PC-3 (cell line): ENCODE data around the gene PHC2. TPM values are rescaled to one million over a fixed set of nuclear protein-coding genes. Genes with fewer than 3 reads are reported as not detected.

Experiments
- ATAC-seq: fragments of 200-7000 bp; cut with Tn5 transposase; 2 replicates; pipeline ENCODE4 v1.9.1; 2020; ENCODE audit warnings: mild to moderate bottlenecking, moderate library complexity
- BruUV-seq: library from RNA; stranded (reverse); fragments of 400-500 nt; replicated peaks from 2 replicates; lab custom pipeline; 2021; lab: Mats Ljungman, UMichigan
- CTCF ChIA-PET: fragments of 300-600 bp; sonication (Branson Sonifier 250); formaldehyde crosslinking; loops from one replicate; lab custom pipeline; 2022; ENCODE audit warnings: antibody characterized with exemption; lab: Charles Lee
- POLR2A ChIA-PET: fragments of 300-600 bp; sonication (Branson Sonifier 250); formaldehyde crosslinking; loops from one replicate; lab custom pipeline; 2022; ENCODE audit warnings: antibody characterized with exemption; ENCODE audit not compliant: unreplicated experiment; lab: Charles Lee
- DNase-seq: peaks from one replicate; pipeline ENCODE4 v3.0.0-alpha.2; 2015
- H2AFZ ChIP-seq: fragments of 300-600 bp; sonication (generic); 2 replicates; pipeline ENCODE4 v1.6.0; 2016; ENCODE audit warnings: antibody characterized with exemption, low read length
- H3F3A ChIP-seq: fragments of 300-600 bp; sonication (generic); one replicate; pipeline ENCODE4 v1.6.0; 2017; ENCODE audit warnings: antibody characterized with exemption, low read length, control low read depth, mild to moderate bottlenecking; ENCODE audit not compliant: unreplicated experiment
- H3K27ac ChIP-seq: fragments of 300-600 bp; sonication (generic); 2 replicates; pipeline ENCODE4 v1.5.1; 2016; ENCODE audit warnings: mild to moderate bottlenecking, low read length
- H3K27me3 ChIP-seq: fragments of 300-600 bp; sonication (generic); 2 replicates; pipeline ENCODE4 v1.6.1; 2016; ENCODE audit warnings: low read length, mixed read lengths
- H3K36me3 ChIP-seq: fragments of 300-600 bp; sonication (generic); 2 replicates; pipeline ENCODE4 v1.6.1; 2016; ENCODE audit warnings: low read depth, mixed run types, low read length, mixed read lengths
- H3K4me1 ChIP-seq: fragments of 300-600 bp; sonication (generic); 2 replicates; pipeline ENCODE4 v1.5.1; 2016; ENCODE audit warnings: low read length; ENCODE audit not compliant: insufficient read depth
- H3K4me2 ChIP-seq: fragments of 300-600 bp; sonication (generic); 2 replicates; pipeline ENCODE4 v1.6.0; 2016; ENCODE audit warnings: low read length
- H3K4me3 ChIP-seq: fragments of 300-600 bp; sonication (generic); 2 replicates; pipeline ENCODE4 v1.5.1; 2016; ENCODE audit warnings: mild to moderate bottlenecking, low read length, mixed read lengths
- H3K79me2 ChIP-seq: fragments of 300-600 bp; sonication (generic); 2 replicates; pipeline ENCODE4 v1.6.1; 2017; ENCODE audit warnings: low read length, mixed read lengths
- H3K9ac ChIP-seq: fragments of 300-600 bp; sonication (generic); 2 replicates; pipeline ENCODE4 v1.6.0; 2016; ENCODE audit warnings: mild to moderate bottlenecking, low read length
- H3K9me2 ChIP-seq: fragments of 300-600 bp; sonication (generic); replicated peaks from 2 replicates; pipeline ENCODE4 v1.6.1; 2016; ENCODE audit warnings: mixed run types, low read length, mixed read lengths
- H3K9me3 ChIP-seq: fragments of 300-600 bp; sonication (generic); 2 replicates; pipeline ENCODE4 v1.6.1; 2016; ENCODE audit warnings: low read length, mixed read lengths
- H4K20me1 ChIP-seq: fragments of 300-600 bp; sonication (generic); 2 replicates; pipeline ENCODE4 v1.6.1; 2016; ENCODE audit warnings: low read length, mixed read lengths
- EZH2 ChIP-seq: fragments of 300-600 bp; sonication (generic); IDR thresholded peaks from one replicate; pipeline ENCODE4 v1.6.1; 2017; ENCODE audit warnings: antibody characterized with exemption, mild to moderate bottlenecking, low read length; ENCODE audit not compliant: unreplicated experiment
- EZH2phosphoT487 ChIP-seq: fragments of 300-600 bp; sonication (generic); IDR thresholded peaks from 2 replicates; pipeline ENCODE4 v1.6.1; 2018; ENCODE audit warnings: mild to moderate bottlenecking, antibody characterized with exemption, low read length, borderline replicate concordance
- intact Hi-C: fragments of 100-400 bp; cut with micrococcal nuclease; formaldehyde crosslinking; loops from 2 replicates; pipeline ENCODE4 v1.9.0; 2023
- microRNA-seq: library from miRNA; unstranded; fragments of <30 nt; microRNA quantifications from one replicate; pipeline ENCODE4 v1.1.0, GENCODE V29; 2020; ENCODE audit not compliant: unreplicated experiment
- total RNA-seq: library from RNA; depleted of rRNA; stranded (reverse); fragments of >200 nt; gene quantifications from 2 replicates; pipeline ENCODE4 v1.2.3, GENCODE V29; 2014; rRNA removed
- TF ChIP-seq, protein P1 (sequence below): fragments of 300-600 bp; sonication (generic); conservative IDR thresholded peaks from 2 replicates; pipeline ENCODE4 v1.5.1; 2017; ENCODE audit warnings: antibody characterized with exemption, low read depth, mild to moderate bottlenecking, low read length

The PHC2 gene
- total RNA-seq, 1 experiment from 2014 or later = 134 TPM

DNA sequence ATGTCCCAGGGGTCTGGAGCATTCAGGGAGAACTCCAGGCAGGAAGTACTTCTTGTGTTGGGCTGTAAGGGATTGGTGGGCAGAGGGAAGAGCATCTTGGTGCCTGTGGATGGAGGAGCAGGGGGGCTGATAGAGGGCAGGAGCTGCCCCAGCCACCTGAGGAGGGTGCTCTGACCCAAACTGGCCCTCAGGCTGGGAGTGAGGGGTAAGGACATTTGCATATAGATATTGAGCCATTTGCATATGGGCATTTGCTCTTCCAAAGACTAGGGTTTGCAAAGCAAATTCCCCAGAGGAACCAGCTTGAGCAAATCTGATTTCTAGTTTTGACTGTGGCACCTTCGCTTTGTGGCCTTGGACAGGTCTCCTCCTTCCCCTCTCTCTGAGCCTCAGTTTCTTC is 156.4 kb downstream of the PHC2 start:
- DNase-seq (no peak), ATAC-seq (no peak)
- Histone ChIP-seq H3K27ac (no peak overlapping the region), H2AFZ (no peak overlapping the region), H3F3A (no peaks in the 10 kb centered on the region), H3K4me3 (no peak overlapping the region), H3K79me2 (no peaks in the 10 kb centered on the region), H3K4me1 (peaks cover 4% of the 10 kb centered on the region; the same call in 1 of the 2 replicates), H3K4me2 (no peak overlapping the region), H3K27me3 (no peaks in the 10 kb centered on the region), H3K9me2 (no peaks in the 10 kb centered on the region), H3K9me3 (no peaks in the 10 kb centered on the region), H4K20me1 (no peaks in the 10 kb centered on the region), H3K9ac (no peak overlapping the region), H3K36me3 (no peaks in the 10 kb centered on the region)
- ChIA-PET CTCF (no interaction called here), POLR2A (no interaction called here)
- no TSS peak for BruUV-seq
- intact Hi-C loops = no loop called here
- no peak for TF ChIP-seq EZH2
- TF ChIP-seq, protein P1, sequence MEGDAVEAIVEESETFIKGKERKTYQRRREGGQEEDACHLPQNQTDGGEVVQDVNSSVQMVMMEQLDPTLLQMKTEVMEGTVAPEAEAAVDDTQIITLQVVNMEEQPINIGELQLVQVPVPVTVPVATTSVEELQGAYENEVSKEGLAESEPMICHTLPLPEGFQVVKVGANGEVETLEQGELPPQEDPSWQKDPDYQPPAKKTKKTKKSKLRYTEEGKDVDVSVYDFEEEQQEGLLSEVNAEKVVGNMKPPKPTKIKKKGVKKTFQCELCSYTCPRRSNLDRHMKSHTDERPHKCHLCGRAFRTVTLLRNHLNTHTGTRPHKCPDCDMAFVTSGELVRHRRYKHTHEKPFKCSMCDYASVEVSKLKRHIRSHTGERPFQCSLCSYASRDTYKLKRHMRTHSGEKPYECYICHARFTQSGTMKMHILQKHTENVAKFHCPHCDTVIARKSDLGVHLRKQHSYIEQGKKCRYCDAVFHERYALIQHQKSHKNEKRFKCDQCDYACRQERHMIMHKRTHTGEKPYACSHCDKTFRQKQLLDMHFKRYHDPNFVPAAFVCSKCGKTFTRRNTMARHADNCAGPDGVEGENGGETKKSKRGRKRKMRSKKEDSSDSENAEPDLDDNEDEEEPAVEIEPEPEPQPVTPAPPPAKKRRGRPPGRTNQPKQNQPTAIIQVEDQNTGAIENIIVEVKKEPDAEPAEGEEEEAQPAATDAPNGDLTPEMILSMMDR = no peak
- no peak for TF ChIP-seq EZH2phosphoT487

DNA sequence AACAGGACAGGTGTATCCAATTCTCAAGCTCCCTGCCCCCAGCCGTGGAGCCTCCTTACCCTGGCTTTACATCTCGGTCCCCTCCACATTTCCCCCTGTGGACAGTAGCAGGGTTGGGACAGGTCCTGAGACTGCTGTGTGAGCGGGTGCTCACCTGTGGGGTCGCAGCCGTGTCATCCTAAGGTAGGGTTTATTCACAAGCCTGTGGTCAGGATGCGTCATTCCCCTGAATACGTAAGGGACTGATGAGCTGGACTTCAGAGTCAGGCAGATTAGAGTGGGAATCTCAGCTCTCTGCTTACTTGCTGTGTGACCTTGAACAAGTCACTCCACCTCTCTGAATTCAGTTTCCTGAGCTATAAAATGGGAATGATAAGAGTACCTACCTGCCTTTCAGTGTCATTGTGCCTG is 156.9 kb downstream of the PHC2 start:
- ChIA-PET POLR2A (no interaction called here), CTCF (no interaction called here)
- no TSS peak for BruUV-seq
- peak; percentile 38 for ATAC-seq
- Histone ChIP-seq H3K9me2 (no peaks in the 10 kb centered on the region), H3K9ac (no peak overlapping the region), H2AFZ (no peak overlapping the region), H3K36me3 (no peaks in the 10 kb centered on the region), H3K27me3 (no peaks in the 10 kb centered on the region), H3F3A (no peaks in the 10 kb centered on the region), H3K27ac (no peak overlapping the region), H3K4me2 (no peak overlapping the region), H3K9me3 (no peaks in the 10 kb centered on the region), H3K79me2 (no peaks in the 10 kb centered on the region), H3K4me3 (no peak overlapping the region), H3K4me1 (peaks cover 4% of the 10 kb centered on the region; the same call in 1 of the 2 replicates), H4K20me1 (no peaks in the 10 kb centered on the region)
- TF ChIP-seq, protein P1 = no peak
- no peak for TF ChIP-seq EZH2phosphoT487
- TF ChIP-seq EZH2 = no peak
- peak; percentile 60 for DNase-seq
- intact Hi-C loops = no loop called here

Small RNA genes lying within 50 kb of the gene (microRNA-seq; reads per million reads assigned to microRNA genes)
- gene MIR3605 = 45.9 reads per million, percentile 56 among the genes with 10 or more reads in this experiment

Other genes with a start within 250 kb of the PHC2 start
- gene TRIM62, start 249.1 kb downstream of the PHC2 start, total RNA-seq = 3.9 and 9.7 TPM in 2 replicates
- 10.8 and 17.0 TPM in 2 replicates for gene ZNF362, start 174.6 kb downstream of the PHC2 start, total RNA-seq
- 0.58 TPM in 1 of 2 replicates, not detected in the other for gene A3GALT2, start 110.0 kb downstream of the PHC2 start, total RNA-seq
- gene ZSCAN20, start 41.5 kb upstream of the PHC2 start, total RNA-seq = 0.84 and 1.6 TPM in 2 replicates